ENCODE results near the gene CCR5AS.
"Not testable (repeated sequence)": the region's sequence is repeated elsewhere in the genome, so short reads cannot be mapped to it uniquely, and the experiment has no call there.

CCR5AS gene

DNA sequence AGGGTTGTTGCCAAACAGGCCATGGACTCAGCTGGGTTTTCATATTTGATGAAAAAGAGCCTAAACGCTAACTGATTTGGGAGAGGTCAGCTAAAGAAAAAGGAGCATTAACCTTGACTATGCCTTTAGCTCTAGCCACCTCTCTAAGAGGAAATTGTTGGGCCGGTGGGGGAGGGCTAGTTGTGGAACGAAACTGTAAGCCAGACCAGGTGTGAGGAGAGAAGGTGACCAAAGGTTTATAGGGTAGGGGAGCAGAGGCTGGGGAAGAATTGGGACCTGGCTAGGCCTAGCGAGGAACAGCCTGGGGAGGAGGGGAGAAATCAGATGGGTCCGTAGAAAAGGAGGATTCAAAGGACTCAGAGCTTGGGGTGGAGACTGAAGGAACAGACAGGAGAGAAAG lies 15.3 kb downstream of the CCR5AS start:
- H3K27ac ChIP-seq (replicated peaks; ENCODE audit: low read length); H2AFZ ChIP-seq (ENCODE audit: low read length); H3K36me3 ChIP-seq (replicated peaks in 1 of 2; ENCODE audit: control insufficient read depth in 2 of 2, insufficient read depth in 2 of 2, low read length in 2 of 2); H3K4me2 ChIP-seq (ENCODE audit: insufficient read depth, low read length, poor library complexity, severe bottlenecking); H3K9me3 ChIP-seq (replicated peaks in 1 of 2; ENCODE audit: control insufficient read depth in 2 of 2, insufficient read depth in 1 of 2, low read depth in 1 of 2, low read length in 2 of 2); H3K14ac ChIP-seq (ENCODE audit: low read length); H2AK5ac ChIP-seq (ENCODE audit: low read depth, low read length); H3K18ac ChIP-seq (ENCODE audit: low read length); H3K9ac ChIP-seq (ENCODE audit: low read depth, low read length, poor library complexity); H4K91ac ChIP-seq (ENCODE audit: low read depth, low read length, poor library complexity); H3K4me1 ChIP-seq (ENCODE audit: control insufficient read depth in 2 of 2, insufficient read depth in 1 of 2, low read depth in 1 of 2, low read length in 2 of 2); H2BK12ac ChIP-seq (ENCODE audit: low read length); H3K27me3 ChIP-seq (ENCODE audit: control insufficient read depth in 3 of 3, insufficient read depth in 3 of 3, low read depth in 1 of 3, low read length in 3 of 3); H3K79me1 ChIP-seq (ENCODE audit: low read depth, low read length); H2BK120ac ChIP-seq (ENCODE audit: low read depth, low read length); H3K23ac ChIP-seq (ENCODE audit: low read depth, low read length, poor library complexity); H3K4ac ChIP-seq (ENCODE audit: low read length); H2BK15ac ChIP-seq (ENCODE audit: low read length); DNase-seq (ENCODE audit: low spot score); H3K4me3 ChIP-seq (ENCODE audit: low read length in 2 of 2); H4K8ac ChIP-seq (ENCODE audit: low read depth, low read length); H2BK5ac ChIP-seq (ENCODE audit: low read length): not testable (repeated sequence)
- WGBS, 2 donors (ENCODE audit: extremely low coverage in 2 of 2, insufficient read length in 2 of 2, insufficient replicate concordance in 1 of 2) = no CpG with 5 or more reads among the region's 5 CpGs

DNA sequence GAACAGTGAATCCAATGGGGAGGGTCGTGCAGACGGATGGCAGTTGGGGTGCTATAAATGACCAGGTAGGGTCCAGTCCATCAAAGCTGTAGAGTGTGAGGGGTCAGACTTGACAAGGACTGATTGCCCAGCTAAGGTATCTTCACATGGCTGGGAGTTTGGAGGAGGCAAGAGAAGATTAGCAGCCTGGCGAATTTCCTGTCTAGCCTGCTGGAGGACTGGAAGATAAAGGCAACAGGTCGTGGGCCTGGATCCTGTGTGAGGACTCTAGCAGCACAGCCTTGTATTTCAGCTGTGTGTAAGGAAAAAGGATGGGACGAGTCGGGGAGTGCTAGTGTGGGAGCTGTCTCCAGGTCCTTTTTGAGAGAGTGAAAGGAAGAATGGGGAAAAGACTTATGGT lies 17.6 kb downstream of the CCR5AS start:
- no peaks in the 10 kb centered on the region for H3K36me3 ChIP-seq (replicated peaks in 1 of 2; ENCODE audit: control insufficient read depth in 2 of 2, insufficient read depth in 2 of 2, low read length in 2 of 2)
- H4K91ac ChIP-seq (ENCODE audit: low read depth, low read length, poor library complexity) = no peak overlapping the region
- H3K23ac ChIP-seq (ENCODE audit: low read depth, low read length, poor library complexity) = no peak overlapping the region
- no peaks in the 10 kb centered on the region for H3K9me3 ChIP-seq (replicated peaks in 1 of 2; ENCODE audit: control insufficient read depth in 2 of 2, insufficient read depth in 1 of 2, low read depth in 1 of 2, low read length in 2 of 2)
- H3K18ac ChIP-seq (ENCODE audit: low read length) = no peak overlapping the region
- H2AK5ac ChIP-seq (ENCODE audit: low read depth, low read length) = no peak overlapping the region
- no peak overlapping the region for H3K27ac ChIP-seq (replicated peaks; ENCODE audit: low read length)
- H3K4me3 ChIP-seq (ENCODE audit: low read length in 2 of 2) = no peak overlapping the region
- no peaks in the 10 kb centered on the region for H3K79me1 ChIP-seq (ENCODE audit: low read depth, low read length)
- H2BK120ac ChIP-seq (ENCODE audit: low read depth, low read length) = no peak overlapping the region
- no peak overlapping the region for H3K9ac ChIP-seq (ENCODE audit: low read depth, low read length, poor library complexity)
- WGBS, 2 donors (ENCODE audit: extremely low coverage in 2 of 2, insufficient read length in 2 of 2, insufficient replicate concordance in 1 of 2) = no CpG with 5 or more reads among the region's 6 CpGs
- H3K4me1 ChIP-seq (ENCODE audit: control insufficient read depth in 2 of 2, insufficient read depth in 1 of 2, low read depth in 1 of 2, low read length in 2 of 2) = no peaks in the 10 kb centered on the region
- H3K4me2 ChIP-seq (ENCODE audit: insufficient read depth, low read length, poor library complexity, severe bottlenecking) = no peak overlapping the region
- no peak overlapping the region for H2BK12ac ChIP-seq (ENCODE audit: low read length)
- no peak overlapping the region for H4K8ac ChIP-seq (ENCODE audit: low read depth, low read length)
- H3K4ac ChIP-seq (ENCODE audit: low read length) = no peak overlapping the region
- no peak overlapping the region for H2AFZ ChIP-seq (ENCODE audit: low read length)
- H2BK5ac ChIP-seq (ENCODE audit: low read length) = no peak overlapping the region
- H2BK15ac ChIP-seq (ENCODE audit: low read length) = no peak overlapping the region
- no peak for DNase-seq (ENCODE audit: low spot score)
- H3K27me3 ChIP-seq (ENCODE audit: control insufficient read depth in 3 of 3, insufficient read depth in 3 of 3, low read depth in 1 of 3, low read length in 3 of 3) = no peaks in the 10 kb centered on the region
- H3K14ac ChIP-seq (ENCODE audit: low read length) = no peak overlapping the region

DNA sequence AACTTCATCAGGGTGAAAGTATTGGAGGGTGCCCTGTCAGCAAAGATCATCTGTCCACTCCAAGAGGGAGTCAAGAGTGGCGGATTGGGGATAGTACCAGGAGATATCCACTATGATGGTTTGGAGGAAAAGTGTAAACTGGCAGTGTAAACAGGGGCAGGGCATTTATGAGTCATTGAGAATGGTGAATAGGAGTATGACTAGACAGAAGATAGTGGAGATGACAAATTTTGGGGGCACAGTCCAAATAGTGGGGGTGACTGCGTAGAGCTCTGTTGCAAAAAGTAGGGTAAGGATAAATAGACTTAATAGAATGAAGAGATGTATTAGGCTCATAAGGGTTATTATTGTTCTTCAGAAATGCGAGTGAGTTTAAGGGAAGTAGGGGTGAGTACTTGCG lies 18.0 kb downstream of the CCR5AS start:
- not testable (repeated sequence) for H3K4me2 ChIP-seq (ENCODE audit: insufficient read depth, low read length, poor library complexity, severe bottlenecking); H2BK120ac ChIP-seq (ENCODE audit: low read depth, low read length); H3K79me1 ChIP-seq (ENCODE audit: low read depth, low read length); H3K27me3 ChIP-seq (ENCODE audit: control insufficient read depth in 3 of 3, insufficient read depth in 3 of 3, low read depth in 1 of 3, low read length in 3 of 3); H3K4ac ChIP-seq (ENCODE audit: low read length); H2BK15ac ChIP-seq (ENCODE audit: low read length); H4K91ac ChIP-seq (ENCODE audit: low read depth, low read length, poor library complexity); H3K36me3 ChIP-seq (replicated peaks in 1 of 2; ENCODE audit: control insufficient read depth in 2 of 2, insufficient read depth in 2 of 2, low read length in 2 of 2); H3K23ac ChIP-seq (ENCODE audit: low read depth, low read length, poor library complexity); DNase-seq (ENCODE audit: low spot score); H3K4me3 ChIP-seq (ENCODE audit: low read length in 2 of 2); H3K27ac ChIP-seq (replicated peaks; ENCODE audit: low read length); H3K9me3 ChIP-seq (replicated peaks in 1 of 2; ENCODE audit: control insufficient read depth in 2 of 2, insufficient read depth in 1 of 2, low read depth in 1 of 2, low read length in 2 of 2); H3K18ac ChIP-seq (ENCODE audit: low read length); H2AK5ac ChIP-seq (ENCODE audit: low read depth, low read length); H2BK12ac ChIP-seq (ENCODE audit: low read length); H2BK5ac ChIP-seq (ENCODE audit: low read length); H3K14ac ChIP-seq (ENCODE audit: low read length); H3K4me1 ChIP-seq (ENCODE audit: control insufficient read depth in 2 of 2, insufficient read depth in 1 of 2, low read depth in 1 of 2, low read length in 2 of 2); H3K9ac ChIP-seq (ENCODE audit: low read depth, low read length, poor library complexity); H4K8ac ChIP-seq (ENCODE audit: low read depth, low read length); H2AFZ ChIP-seq (ENCODE audit: low read length)
- WGBS, 2 donors (ENCODE audit: extremely low coverage in 2 of 2, insufficient read length in 2 of 2, insufficient replicate concordance in 1 of 2) = no CpG with 5 or more reads among the region's 4 CpGs

DNA sequence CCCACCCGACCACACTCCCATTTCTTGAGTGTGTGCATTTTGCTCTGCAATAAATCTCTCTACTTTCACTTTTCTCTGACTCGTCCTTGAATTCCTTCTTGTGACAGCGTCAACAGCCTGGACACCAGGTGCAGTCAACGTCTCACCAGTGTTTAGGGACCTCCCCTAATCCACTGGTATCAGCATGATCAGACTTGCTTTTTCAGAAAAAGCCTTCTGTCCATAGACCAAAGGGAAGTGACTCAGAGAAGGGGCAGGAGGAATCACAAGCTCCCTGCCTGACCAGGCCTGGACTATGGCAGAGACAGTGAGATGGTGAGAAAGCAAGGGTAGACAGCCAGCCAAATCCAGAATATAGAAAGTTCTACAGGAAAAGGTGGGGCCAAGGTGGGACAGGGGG lies 20.7 kb downstream of the CCR5AS start:
- Histone ChIP-seq H2BK5ac (ENCODE audit: low read length) (no peak overlapping the region), H3K4me1 (ENCODE audit: control insufficient read depth in 2 of 2, insufficient read depth in 1 of 2, low read depth in 1 of 2, low read length in 2 of 2) (no peaks in the 10 kb centered on the region), H2BK12ac (ENCODE audit: low read length) (no peak overlapping the region), H3K27ac (replicated peaks; ENCODE audit: low read length) (no peak overlapping the region), H3K36me3 (replicated peaks in 1 of 2; ENCODE audit: control insufficient read depth in 2 of 2, insufficient read depth in 2 of 2, low read length in 2 of 2) (no peaks in the 10 kb centered on the region), H3K4me3 (ENCODE audit: low read length in 2 of 2) (no peak overlapping the region), H3K18ac (ENCODE audit: low read length) (no peak overlapping the region), H4K91ac (ENCODE audit: low read depth, low read length, poor library complexity) (no peak overlapping the region), H3K23ac (ENCODE audit: low read depth, low read length, poor library complexity) (no peak overlapping the region), H2BK15ac (ENCODE audit: low read length) (no peak overlapping the region), H3K27me3 (ENCODE audit: control insufficient read depth in 3 of 3, insufficient read depth in 3 of 3, low read depth in 1 of 3, low read length in 3 of 3) (no peaks in the 10 kb centered on the region), H3K4me2 (ENCODE audit: insufficient read depth, low read length, poor library complexity, severe bottlenecking) (no peak overlapping the region), H2AFZ (ENCODE audit: low read length) (no peak overlapping the region), H3K4ac (ENCODE audit: low read length) (no peak overlapping the region), H3K9me3 (replicated peaks in 1 of 2; ENCODE audit: control insufficient read depth in 2 of 2, insufficient read depth in 1 of 2, low read depth in 1 of 2, low read length in 2 of 2) (no peaks in the 10 kb centered on the region), H4K8ac (ENCODE audit: low read depth, low read length) (no peak overlapping the region), H2AK5ac (ENCODE audit: low read depth, low read length) (no peak overlapping the region), H2BK120ac (ENCODE audit: low read depth, low read length) (no peak overlapping the region), H3K9ac (ENCODE audit: low read depth, low read length, poor library complexity) (no peak overlapping the region), H3K14ac (ENCODE audit: low read length) (no peak overlapping the region), H3K79me1 (ENCODE audit: low read depth, low read length) (no peaks in the 10 kb centered on the region)
- DNase-seq (ENCODE audit: low spot score) = no peak
- no CpG with 5 or more reads among the region's 4 CpGs for WGBS, 2 donors (ENCODE audit: extremely low coverage in 2 of 2, insufficient read length in 2 of 2, insufficient replicate concordance in 1 of 2)
